ENCODE data around the gene NRBF2.
"Not testable (repeated sequence)": the region's sequence is repeated elsewhere in the genome, so short reads cannot be mapped to it uniquely, and the experiment has no call there.

The NRBF2 gene

GRCh38 chr10:63119041-63119440, 14.1 kb upstream of the NRBF2 start:
- no peak for DNase-seq

DNA sequence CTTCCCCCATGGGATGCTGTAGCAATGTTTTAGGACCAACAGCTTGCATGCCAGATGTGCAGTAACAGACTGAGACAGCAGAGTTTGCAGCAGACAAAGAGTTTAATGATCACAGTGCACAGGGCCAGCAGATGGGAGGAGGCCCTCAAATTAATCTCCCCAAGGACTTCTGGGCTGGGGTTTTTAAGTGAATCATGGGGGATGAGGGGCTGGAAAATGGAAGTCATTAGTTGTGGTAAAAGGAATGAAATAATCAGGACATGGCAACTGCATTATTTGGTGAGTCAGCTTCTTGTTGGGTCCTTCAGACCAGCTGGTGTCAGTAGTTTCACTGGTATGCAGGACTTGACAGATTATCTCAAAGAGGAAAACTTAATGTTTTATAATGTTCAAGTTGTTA, 12.6 kb upstream of the NRBF2 start:
- DNase-seq = no peak

DNA sequence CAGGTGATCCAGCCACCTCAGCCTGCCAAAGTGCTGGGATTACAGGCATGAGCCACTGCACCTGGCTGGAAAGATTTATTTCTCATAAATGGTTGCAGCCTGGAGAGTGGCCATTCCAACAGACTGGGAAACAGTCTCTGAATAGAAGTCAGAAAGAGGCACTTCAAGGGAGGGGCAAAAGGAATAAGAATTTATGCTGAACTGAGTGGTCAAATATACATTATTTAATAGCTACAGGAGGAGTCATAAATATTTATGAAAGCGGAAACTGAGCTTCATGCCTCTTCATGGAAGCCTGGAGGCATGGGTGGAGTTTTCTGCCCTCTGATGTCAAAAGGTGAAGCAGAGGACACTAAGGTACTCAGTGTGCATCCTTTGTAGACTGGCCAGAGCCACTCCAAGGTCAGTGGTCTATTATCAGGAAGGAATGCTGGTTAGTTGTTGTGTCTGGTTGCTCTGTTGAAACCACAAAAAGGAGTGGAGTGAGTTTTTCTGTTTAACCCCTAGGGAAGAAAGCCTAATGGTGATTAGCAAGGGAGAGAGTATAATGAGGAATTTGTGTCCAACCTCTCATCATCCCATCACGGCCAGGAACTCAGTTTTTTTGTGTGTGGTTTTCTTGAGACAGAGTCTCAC, 9.3 kb upstream of the NRBF2 start:
- no peak for DNase-seq

DNA sequence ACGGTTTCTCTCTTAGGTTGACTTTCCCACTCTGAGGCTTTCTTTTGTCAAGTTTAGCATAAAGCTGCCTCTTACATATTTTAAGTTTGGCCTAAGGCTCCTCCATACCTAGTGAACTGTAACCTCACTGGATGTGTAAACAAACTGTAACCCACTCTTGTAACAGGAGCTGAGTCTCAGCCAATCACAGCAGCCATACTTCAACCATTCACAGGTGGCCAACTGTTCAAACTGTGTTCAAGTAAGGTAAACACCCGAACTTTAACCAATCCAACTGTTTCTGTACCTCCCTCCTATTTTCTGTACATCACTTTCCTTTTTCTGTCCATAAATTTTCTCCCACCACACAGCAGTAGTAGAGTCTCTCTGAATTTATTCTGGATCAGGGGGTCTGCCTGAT, 7.7 kb upstream of the NRBF2 start:
- DNase-seq = no peak

DNA sequence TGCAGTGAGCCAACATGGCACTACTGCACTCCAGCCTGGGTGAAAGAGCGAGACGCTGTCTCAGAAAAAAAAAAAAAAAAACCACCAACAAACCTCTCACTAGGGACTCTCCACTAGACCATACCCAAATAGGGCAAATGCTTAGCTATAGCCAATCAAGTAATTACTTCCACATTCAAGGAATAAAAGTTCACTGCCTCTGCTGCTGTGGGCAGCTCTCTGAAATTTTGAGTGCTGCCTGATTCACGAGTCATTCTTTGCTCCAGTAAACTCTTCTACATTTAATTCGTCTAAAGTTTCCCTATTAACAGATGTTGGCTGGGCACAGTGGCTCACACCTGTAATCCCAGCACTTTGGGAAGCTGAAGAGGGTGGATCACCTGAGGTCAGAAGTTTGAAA, 4.7 kb upstream of the NRBF2 start:
- no peak for DNase-seq

GRCh38 chr10:63129888-63130287, 3.2 kb upstream of the NRBF2 start:
- DNase-seq = no peak

- no peak for DNase-seq
These were observed 475 bp upstream of the NRBF2 start for GRCh38 chr10:63132651-63133055.

DNA sequence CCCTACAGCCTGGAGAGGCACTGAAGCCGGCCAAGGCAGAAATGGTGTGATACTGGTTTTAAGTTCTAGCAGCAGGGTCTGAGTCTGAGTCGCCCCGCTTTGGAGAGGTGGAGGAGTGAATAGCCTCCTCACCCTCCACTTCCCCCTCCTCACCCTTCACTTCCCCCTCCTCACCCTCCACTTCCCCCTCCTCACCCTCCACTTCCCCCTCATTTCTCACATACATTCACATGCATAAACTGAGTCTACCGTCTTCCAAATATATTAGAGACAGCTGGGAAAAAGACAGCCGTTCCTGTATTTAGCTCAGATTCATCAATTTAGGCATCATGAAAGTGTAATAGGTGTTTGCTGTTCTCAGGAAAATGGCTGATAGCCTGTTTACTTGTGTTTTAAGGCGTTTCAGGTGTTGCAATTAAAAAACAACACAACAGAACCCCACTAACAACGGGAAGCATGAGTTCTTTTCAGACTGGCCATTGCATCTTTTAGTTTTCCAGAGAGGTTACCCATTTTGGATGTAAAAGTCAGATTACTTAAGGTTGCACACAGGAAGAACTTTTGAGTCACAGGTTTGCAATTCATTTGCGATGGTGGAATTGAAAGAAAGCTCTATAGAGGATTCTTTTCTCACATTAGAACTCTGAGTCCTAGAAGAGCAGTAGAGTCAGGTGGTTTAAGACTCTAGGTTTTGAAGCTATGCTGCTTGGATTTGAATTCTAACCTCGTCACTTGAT, 861 bp downstream of the NRBF2 start:
- DNase-seq = no peak

- no peak for DNase-seq
These were observed 4.2 kb downstream of the NRBF2 start for GRCh38 chr10:63137306-63137705.

- DNase-seq = no peak
These were observed 6.9 kb downstream of the NRBF2 start for GRCh38 chr10:63140077-63140476.

DNA sequence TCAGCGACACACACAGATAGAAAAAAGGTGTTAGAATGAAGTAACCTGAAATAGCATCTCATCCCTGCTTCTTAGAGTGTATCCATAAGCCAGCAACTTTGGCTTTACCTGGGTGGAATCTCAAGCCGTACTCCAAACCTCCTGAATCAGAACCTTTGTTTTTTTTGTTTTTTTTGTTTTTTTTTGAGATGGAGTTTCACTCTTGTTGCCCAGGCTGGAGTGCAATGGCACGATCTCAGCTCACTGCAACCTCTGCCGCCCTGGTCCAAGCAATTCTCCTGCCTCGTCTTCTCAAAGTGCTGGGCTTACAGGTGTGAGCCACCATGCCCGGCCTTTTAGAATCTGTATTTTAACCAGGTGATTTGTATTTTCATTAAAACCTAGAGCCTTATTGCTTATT, 9.0 kb downstream of the NRBF2 start:
- DNase-seq = no peak

- no peak for DNase-seq
These were observed 10.9 kb downstream of the NRBF2 start for GRCh38 chr10:63143987-63144386.

DNA sequence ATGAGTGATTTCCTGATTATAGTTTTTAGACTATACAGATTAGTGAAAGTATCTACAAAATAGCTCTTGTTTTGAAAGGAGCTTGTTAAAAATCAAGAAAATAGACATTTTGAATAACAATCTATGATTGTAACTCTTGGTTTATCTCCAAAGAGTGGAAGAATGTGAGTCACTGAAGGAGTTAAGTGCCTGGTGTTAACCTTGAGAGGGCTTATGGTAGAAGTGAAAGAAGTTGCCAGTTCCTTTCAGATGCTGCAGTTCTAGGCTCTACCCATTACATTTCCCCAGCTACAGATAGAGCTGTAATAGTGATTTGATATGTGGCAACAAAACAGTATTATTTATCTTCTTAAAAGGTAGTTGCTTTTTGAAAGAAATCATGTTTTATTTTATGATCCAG, 12.7 kb downstream of the NRBF2 start:
- no peak for DNase-seq

DNA sequence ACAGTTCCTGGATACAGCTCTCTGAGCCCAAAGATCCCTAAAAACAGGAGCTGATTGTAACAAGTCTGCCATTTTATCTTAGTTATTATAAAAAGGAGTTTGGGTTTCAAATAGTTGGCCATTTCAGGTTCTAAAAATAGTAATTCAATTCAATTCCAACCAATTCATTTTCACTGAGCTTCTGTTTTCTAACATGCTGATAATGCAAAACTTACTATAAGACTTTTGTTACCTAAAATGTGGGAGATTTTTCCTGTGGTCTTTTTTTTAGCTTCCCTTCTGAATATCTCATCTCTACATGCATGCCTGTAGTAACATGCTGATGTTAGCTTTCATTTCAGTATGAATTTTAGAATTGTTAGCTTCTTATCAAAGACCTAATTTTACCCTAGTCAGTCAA, 13.4 kb downstream of the NRBF2 start:
- DNase-seq = no peak

DNA sequence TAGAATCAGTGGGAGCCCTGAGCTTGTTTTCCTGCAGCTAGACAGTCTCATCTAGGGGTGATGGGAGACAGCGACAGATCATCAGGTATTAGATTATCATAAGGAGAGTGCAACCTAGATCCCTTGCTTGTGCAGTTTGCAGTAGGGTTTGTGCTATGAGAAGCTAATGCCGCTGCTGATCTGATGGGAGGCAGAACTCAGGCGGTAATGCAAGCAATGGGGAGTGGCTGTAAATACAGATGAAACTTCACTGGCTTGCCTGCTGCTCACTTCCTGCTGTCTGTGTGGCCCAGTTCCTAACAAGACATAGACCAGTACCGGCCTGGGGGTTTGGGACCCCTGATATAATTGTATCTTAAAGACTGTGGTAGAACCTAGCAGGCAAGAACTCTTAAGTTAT, 17.6 kb downstream of the NRBF2 start:
- no peak for DNase-seq

- not testable (repeated sequence) for DNase-seq
These were observed 20.9 kb downstream of the NRBF2 start for GRCh38 chr10:63153868-63154545.

GRCh38 chr10:63154546-63155387, 21.6 kb downstream of the NRBF2 start:
- DNase-seq = no peak

DNA sequence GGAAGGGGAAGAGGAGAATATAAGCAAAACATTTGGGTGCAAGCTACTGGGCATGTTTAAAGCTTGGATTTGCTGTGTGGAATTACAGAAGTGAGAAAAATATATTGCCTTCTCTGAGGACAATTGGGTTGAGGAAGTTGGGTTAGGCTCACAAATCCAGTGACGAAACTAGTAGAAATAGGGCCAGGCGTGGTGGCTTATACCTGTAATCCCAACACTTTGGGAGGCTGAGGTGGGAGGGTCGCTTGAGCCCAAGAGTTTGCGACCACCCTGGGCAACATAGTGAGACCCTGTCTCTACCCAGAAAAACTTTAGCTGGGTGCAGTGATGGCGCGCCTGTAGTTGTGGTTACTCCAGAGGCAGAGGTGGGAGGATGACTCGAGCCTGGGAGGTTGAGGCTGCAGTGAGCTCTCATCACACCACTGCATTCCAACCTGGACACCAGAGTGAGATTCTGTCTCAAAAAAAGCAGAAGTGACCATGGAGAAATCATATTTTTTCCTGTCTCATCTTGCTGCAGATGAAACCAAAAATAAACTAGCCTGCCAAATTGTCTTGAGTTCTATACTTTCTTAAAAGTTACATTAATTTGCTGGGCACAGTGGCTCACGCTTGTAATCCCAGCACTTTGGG, 22.4 kb downstream of the NRBF2 start:
- DNase-seq = no peak

GRCh38 chr10:63156236-63156635, 23.1 kb downstream of the NRBF2 start:
- DNase-seq = no peak

DNA sequence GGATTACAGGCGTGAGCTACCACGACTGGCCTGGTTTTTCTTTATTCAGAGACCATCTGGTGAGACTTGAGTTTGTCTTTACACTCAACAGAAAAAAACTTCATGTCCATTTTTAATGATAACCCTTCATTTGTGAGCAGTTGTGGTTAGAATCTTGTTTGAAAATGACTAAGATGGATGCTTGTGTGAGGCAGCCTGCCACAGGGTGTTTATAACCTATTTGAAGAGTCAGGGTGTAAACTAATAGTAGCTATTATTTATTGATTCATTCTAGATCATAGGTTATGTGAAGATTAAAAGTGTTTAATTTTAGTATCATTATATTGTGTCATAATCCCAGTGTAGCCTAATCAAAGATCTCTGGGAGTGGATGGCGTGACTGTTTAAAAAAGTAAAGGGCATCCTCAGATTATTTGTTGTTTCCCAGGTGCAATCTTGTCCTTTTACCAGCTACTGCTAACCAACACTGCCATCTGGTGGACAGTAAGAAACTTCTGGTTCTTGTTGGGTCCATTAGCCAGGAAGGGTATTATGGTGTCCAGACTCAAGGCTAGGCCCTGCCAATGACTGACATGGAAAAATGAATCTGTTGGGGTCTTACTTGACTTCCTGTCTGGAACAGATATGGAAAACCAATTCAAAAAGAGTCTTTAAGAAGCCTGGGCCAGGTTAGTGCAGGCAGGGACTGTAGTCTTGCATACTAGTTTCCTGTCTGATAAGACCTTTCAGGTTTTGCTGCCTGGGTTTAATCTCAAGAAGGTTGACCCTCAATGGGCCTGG, 24.9 kb downstream of the NRBF2 start:
- peak; percentile 13 for DNase-seq

GRCh38 chr10:63161592-63161991, 28.5 kb downstream of the NRBF2 start:
- DNase-seq = no peak

GRCh38 chr10:63164166-63164623, 31.1 kb downstream of the NRBF2 start:
- no peak for DNase-seq

Measured in KG1 (cell line).